Endothelial cell (in vitro differentiated cells): ENCODE data around the gene MFAP4. TPM values are rescaled to one million over a fixed set of nuclear protein-coding genes. Genes with fewer than 3 reads are reported as not detected.

ENCODE experiments used
- DNase-seq: peaks from one replicate; pipeline ENCODE4 v3.0.0; 2021; ENCODE audit warnings: low spot score
- H3K27ac Mint-ChIP-seq: one replicate; pipeline ENCODE4 v1.8.0; 2021; ENCODE audit warnings: mixed read lengths, inconsistent platforms; ENCODE audit not compliant: unreplicated experiment
- H3K27me3 Mint-ChIP-seq: one replicate; pipeline ENCODE4 v1.8.0; 2021; ENCODE audit warnings: mild to moderate bottlenecking, moderate library complexity, mixed read lengths, inconsistent platforms; ENCODE audit not compliant: unreplicated experiment
- H3K36me3 Mint-ChIP-seq: one replicate; pipeline ENCODE4 v1.8.0; 2021; ENCODE audit warnings: mild to moderate bottlenecking, low read depth, mixed read lengths, inconsistent platforms; ENCODE audit not compliant: unreplicated experiment
- H3K4me1 Mint-ChIP-seq: one replicate; pipeline ENCODE4 v1.8.0; 2021; ENCODE audit warnings: mild to moderate bottlenecking, mixed read lengths, inconsistent platforms; ENCODE audit not compliant: unreplicated experiment
- H3K4me3 Mint-ChIP-seq: one replicate; pipeline ENCODE4 v1.8.0; 2021; ENCODE audit warnings: mild to moderate bottlenecking, mixed read lengths, inconsistent platforms; ENCODE audit not compliant: unreplicated experiment
- H3K9me3 Mint-ChIP-seq: one replicate; pipeline ENCODE4 v1.8.0; 2021; ENCODE audit warnings: mixed read lengths, inconsistent platforms; ENCODE audit not compliant: unreplicated experiment
- total RNA-seq: library from RNA; stranded (reverse); fragmentation: NEBNext Ultra II Directional; extraction: Animal tissue kit (Norgen Biotek cat#: 25700); gene quantifications from one replicate; pipeline ENCODE4 v1.2.1, GENCODE V29; 2021; ENCODE audit not compliant: unreplicated experiment
- TF ChIP-seq, protein P1 (sequence below): fragments of 200-600 bp; sonication (generic); IDR thresholded peaks from one replicate; pipeline ENCODE4 v1.5.0; 2021; ENCODE audit warnings: antibody characterized with exemption; ENCODE audit not compliant: unreplicated experiment

MFAP4 gene
- total RNA-seq, 1 donor from 2014 or later: 0.67 TPM

DNA sequence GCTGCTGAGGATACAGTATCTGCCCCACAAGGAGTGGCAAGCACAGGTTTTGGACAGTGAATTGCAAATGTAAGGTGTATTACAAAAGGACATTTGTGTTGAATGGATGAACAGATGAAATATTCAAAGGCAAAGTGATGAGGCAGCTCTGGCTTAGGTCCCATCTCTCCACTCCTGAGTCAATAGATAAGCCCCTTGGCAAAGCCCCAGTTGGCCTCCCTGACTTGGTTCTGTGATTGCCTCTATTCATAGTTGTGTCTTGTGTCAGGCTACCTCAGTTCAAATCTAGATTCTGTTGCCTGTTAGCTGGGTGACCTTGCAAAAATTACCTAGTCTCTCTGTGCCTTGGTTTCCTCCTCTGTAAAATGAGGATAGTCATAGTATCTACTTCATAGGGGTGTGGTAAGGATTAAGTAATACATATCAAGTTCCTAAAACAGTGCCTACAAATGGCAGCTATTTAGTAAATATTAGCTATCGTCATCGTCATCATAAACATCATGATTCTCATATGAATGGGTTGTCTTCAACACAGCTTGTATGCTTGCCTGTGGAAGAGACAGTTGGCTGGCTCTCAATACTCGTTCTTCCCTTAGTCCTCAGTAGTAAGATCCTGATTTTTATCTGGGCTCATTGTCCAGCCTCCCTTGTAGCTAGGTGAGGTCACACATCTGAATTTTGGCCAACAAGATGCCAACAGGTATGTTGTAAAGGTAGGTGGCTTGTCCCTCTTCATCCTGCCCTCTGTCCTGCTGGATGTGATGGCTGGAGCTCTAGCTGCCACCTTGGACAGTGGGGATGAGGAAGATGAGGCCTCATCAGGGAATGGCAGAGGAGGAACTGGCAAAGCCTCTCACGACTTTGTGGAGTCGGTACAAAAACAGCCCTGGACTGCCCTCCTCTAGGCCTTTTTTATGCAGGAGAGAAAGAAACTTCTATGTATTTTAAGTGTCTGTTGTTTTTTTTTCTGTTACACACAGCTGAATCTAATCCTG is 2.1 kb upstream of the MFAP4 start:
- no peaks in the 10 kb centered on the region for H3K4me1 Mint-ChIP-seq
- TF ChIP-seq, protein P1, sequence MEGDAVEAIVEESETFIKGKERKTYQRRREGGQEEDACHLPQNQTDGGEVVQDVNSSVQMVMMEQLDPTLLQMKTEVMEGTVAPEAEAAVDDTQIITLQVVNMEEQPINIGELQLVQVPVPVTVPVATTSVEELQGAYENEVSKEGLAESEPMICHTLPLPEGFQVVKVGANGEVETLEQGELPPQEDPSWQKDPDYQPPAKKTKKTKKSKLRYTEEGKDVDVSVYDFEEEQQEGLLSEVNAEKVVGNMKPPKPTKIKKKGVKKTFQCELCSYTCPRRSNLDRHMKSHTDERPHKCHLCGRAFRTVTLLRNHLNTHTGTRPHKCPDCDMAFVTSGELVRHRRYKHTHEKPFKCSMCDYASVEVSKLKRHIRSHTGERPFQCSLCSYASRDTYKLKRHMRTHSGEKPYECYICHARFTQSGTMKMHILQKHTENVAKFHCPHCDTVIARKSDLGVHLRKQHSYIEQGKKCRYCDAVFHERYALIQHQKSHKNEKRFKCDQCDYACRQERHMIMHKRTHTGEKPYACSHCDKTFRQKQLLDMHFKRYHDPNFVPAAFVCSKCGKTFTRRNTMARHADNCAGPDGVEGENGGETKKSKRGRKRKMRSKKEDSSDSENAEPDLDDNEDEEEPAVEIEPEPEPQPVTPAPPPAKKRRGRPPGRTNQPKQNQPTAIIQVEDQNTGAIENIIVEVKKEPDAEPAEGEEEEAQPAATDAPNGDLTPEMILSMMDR: no peak
- peaks cover 9% of the 10 kb centered on the region for H3K27me3 Mint-ChIP-seq
- no peak for DNase-seq
- no peak overlapping the region for H3K27ac Mint-ChIP-seq
- H3K9me3 Mint-ChIP-seq: no peaks in the 10 kb centered on the region
- H3K36me3 Mint-ChIP-seq: no peaks in the 10 kb centered on the region
- H3K4me3 Mint-ChIP-seq: no peak overlapping the region

DNA sequence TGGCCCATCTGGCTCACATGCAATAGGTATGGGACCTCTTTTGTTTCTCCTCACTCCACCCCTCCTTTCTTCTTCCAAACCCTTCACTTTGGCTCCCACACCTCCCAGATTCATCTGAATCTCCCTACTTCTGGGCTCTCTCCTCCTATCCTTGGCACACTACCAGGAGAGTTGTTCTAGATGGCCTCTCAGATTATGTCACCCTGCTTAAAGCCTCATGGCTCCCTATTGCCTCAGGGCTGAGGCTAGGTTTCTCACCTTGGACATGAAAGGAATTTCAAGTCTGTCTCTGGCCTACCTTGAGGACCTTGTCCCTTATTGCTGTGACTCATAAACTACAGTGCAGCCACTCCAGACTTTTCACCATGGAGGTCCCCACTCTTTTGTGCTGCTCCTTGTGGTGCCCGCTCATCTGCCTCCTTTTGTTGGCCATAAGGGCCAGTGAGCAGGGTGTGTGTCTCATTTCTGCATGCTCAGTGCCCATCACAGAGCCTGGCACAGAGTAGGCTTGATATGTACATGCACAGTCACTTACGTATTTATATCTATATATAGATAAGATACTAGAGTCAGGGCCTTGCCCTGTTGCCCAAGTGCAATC is 1.0 kb upstream of the MFAP4 start:
- H3K27ac Mint-ChIP-seq: no peak overlapping the region
- no peak overlapping the region for H3K4me3 Mint-ChIP-seq
- H3K9me3 Mint-ChIP-seq: no peaks in the 10 kb centered on the region
- TF ChIP-seq, protein P1: no peak
- H3K36me3 Mint-ChIP-seq: peaks cover 5% of the 10 kb centered on the region
- peaks cover 9% of the 10 kb centered on the region for H3K27me3 Mint-ChIP-seq
- no peaks in the 10 kb centered on the region for H3K4me1 Mint-ChIP-seq
- DNase-seq: no peak

DNA sequence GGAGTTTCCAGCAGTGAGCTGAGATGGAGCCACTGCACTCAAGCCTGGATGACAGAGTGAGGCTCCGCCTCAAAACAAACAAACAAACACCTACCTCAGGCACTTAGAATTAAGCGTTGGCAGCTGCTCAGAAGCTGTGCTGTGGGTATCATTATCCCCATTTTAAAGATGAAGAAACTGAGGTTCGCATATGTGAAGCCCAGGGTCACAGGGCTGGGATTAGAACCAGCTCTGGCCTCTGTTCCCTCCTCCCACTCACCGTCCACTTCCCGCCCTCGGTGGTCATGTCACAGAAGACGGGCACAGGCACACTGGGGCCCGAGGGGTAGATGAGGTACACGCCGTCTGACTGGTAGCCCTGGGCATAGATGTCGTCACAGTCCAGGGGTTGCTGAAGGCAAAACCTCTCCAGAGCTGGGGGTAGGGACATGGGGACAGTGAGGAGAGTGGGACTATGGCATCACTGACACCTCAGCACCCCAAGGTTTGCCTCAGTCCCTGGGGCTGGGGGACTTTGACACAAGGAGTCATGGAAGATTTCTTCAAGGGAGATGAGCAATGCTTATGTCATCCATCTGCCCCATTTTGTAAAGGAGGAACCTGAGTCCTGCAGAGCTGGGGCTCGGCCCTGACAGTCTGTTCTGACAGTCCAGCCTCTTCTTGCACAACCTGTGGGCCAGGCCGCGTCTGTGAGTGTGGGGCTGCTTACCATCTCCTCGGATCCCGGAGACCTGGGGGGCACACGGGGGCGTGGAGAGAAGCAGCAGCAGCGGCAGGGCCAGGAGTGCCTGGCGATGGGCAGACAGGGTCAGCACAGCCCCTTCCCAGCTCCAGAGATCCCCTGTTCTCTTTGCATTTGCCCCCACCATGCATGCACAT is 700 bp downstream of the MFAP4 start:
- no peaks in the 10 kb centered on the region for H3K9me3 Mint-ChIP-seq
- H3K27ac Mint-ChIP-seq: no peak overlapping the region
- H3K4me3 Mint-ChIP-seq: no peak overlapping the region
- no peaks in the 10 kb centered on the region for H3K4me1 Mint-ChIP-seq
- H3K36me3 Mint-ChIP-seq: peaks cover 7% of the 10 kb centered on the region
- DNase-seq: no peak
- TF ChIP-seq, protein P1: no peak
- H3K27me3 Mint-ChIP-seq: peaks cover 9% of the 10 kb centered on the region

DNA sequence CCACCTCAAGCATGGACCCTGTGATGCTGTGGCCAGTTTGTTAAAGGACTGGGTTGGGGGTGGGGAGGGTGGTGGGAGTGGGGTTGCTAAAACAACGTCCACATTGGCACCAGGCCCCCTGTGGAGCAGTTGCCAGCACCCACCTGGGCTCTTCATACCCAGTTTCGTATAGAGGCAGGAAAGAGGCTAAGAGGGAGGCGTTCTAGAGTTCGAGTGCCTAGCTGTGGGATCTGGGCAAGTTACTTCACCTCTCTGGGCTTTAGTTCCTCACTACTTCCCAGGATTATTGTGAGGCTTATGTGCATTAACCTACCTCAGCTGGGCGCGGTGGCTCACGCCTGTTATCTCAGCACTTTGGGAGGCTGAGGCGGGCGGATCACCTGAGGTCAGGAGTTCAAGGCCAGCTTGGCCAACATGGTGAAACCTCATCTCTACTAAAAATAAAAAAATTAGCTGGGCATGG is 1.4 kb downstream of the MFAP4 start:
- no peak overlapping the region for H3K27ac Mint-ChIP-seq
- no peak for DNase-seq
- peaks cover 9% of the 10 kb centered on the region for H3K36me3 Mint-ChIP-seq
- no peak overlapping the region for H3K4me3 Mint-ChIP-seq
- TF ChIP-seq, protein P1: no peak
- H3K4me1 Mint-ChIP-seq: no peaks in the 10 kb centered on the region
- no peaks in the 10 kb centered on the region for H3K9me3 Mint-ChIP-seq
- H3K27me3 Mint-ChIP-seq: peaks cover 9% of the 10 kb centered on the region
